Trophoblast cell (in vitro differentiated cells and primary cell): ENCODE results near the gene ZNF492.

ENCODE experiments used
- DNase-seq, 2 donors: peaks; one replicate each; pipeline ENCODE4 v3.0.0-alpha.2; 2016
- H2AFZ ChIP-seq: 2 replicates; pipeline ENCODE4 v1.6.1; 2013; ENCODE audit warnings: low read length, moderate library complexity, mild to moderate bottlenecking; ENCODE audit not compliant: insufficient read depth, poor library complexity
- H2AK5ac ChIP-seq: 2 replicates; pipeline ENCODE4 v1.6.1; 2013; ENCODE audit warnings: mild to moderate bottlenecking, low read length
- H2BK120ac ChIP-seq: 2 replicates; pipeline ENCODE4 v1.6.1; 2013; ENCODE audit warnings: low read length, mild to moderate bottlenecking, moderate library complexity; ENCODE audit not compliant: insufficient read depth, poor library complexity
- H2BK12ac ChIP-seq: 2 replicates; pipeline ENCODE4 v1.6.1; 2013; ENCODE audit warnings: mild to moderate bottlenecking, low read length, moderate library complexity
- H2BK5ac ChIP-seq: 2 replicates; pipeline ENCODE4 v1.6.1; 2013; ENCODE audit warnings: low read length, low read depth, moderate library complexity, mild to moderate bottlenecking; ENCODE audit not compliant: poor library complexity
- H3K14ac ChIP-seq: 2 replicates; pipeline ENCODE4 v1.6.1; 2013; ENCODE audit warnings: mild to moderate bottlenecking, low read length
- H3K18ac ChIP-seq: 2 replicates; pipeline ENCODE4 v1.6.1; 2013; ENCODE audit warnings: mild to moderate bottlenecking, low read length
- H3K23ac ChIP-seq: 2 replicates; pipeline ENCODE4 v1.6.1; 2013; ENCODE audit warnings: low read length
- H3K27ac ChIP-seq: 2 replicates; pipeline ENCODE4 v1.5.1; 2013; ENCODE audit warnings: low read depth, mild to moderate bottlenecking, inconsistent platforms, low read length, moderate library complexity
- H3K27me3 ChIP-seq: 2 replicates; pipeline ENCODE4 v1.6.1; 2013; ENCODE audit warnings: inconsistent platforms, mild to moderate bottlenecking, low read length, moderate library complexity; ENCODE audit not compliant: insufficient read depth
- H3K36me3 ChIP-seq, 2 experiments: 1 replicate in 1 of 2; 2 replicates in 1 of 2; pipeline ENCODE4 v1.6.1; 2013; ENCODE audit warnings: low read length in 2 of 2, mild to moderate bottlenecking in 2 of 2, moderate library complexity in 1 of 2; ENCODE audit not compliant: insufficient read depth in 2 of 2, control insufficient read depth in 1 of 2
- H3K4ac ChIP-seq: 2 replicates; pipeline ENCODE4 v1.6.1; 2013; ENCODE audit warnings: low read depth, mild to moderate bottlenecking, low read length, moderate library complexity
- H3K4me1 ChIP-seq, 2 experiments: 1 replicate in 1 of 2; 2 replicates in 1 of 2; pipeline ENCODE4 v1.6.1; 2013; ENCODE audit warnings: low read length in 2 of 2, mild to moderate bottlenecking in 2 of 2, moderate library complexity in 1 of 2; ENCODE audit not compliant: insufficient read depth in 2 of 2, control insufficient read depth in 1 of 2
- H3K4me2 ChIP-seq: 2 replicates; pipeline ENCODE4 v1.6.1; 2013; ENCODE audit warnings: inconsistent platforms, mild to moderate bottlenecking, low read length, moderate library complexity
- H3K4me3 ChIP-seq: 2 replicates; pipeline ENCODE4 v1.5.1; 2013; ENCODE audit warnings: mild to moderate bottlenecking, low read depth, low read length, inconsistent platforms
- H3K79me1 ChIP-seq: one replicate; pipeline ENCODE4 v1.6.1; 2013; ENCODE audit warnings: low read length
- H3K79me2 ChIP-seq: 2 replicates; pipeline ENCODE4 v1.6.1; 2013; ENCODE audit warnings: low read length, mild to moderate bottlenecking; ENCODE audit not compliant: control insufficient read depth, insufficient read depth, poor library complexity
- H3K9ac ChIP-seq: 2 replicates; pipeline ENCODE4 v1.6.1; 2013; ENCODE audit warnings: mild to moderate bottlenecking, low read length
- H3K9me3 ChIP-seq: 2 replicates; pipeline ENCODE4 v1.6.1; 2013; ENCODE audit warnings: low read depth, mild to moderate bottlenecking, control low read depth, inconsistent platforms, low read length; ENCODE audit not compliant: insufficient read depth
- H4K12ac ChIP-seq: 2 replicates; pipeline ENCODE4 v1.6.1; 2013; ENCODE audit warnings: low read depth, mild to moderate bottlenecking, low read length, moderate library complexity
- H4K8ac ChIP-seq: 2 replicates; pipeline ENCODE4 v1.6.1; 2013; ENCODE audit warnings: low read depth, mild to moderate bottlenecking, low read length, moderate library complexity
- H4K91ac ChIP-seq: one replicate; pipeline ENCODE4 v1.6.1; 2013; ENCODE audit warnings: low read depth, mild to moderate bottlenecking, low read length, moderate library complexity
- WGBS: extraction: QIAGEN DNeasy Blood & Tissue Kit; methylation state at CpG from one replicate; pipeline ENCODE4 v1.1.7; 2013; ENCODE audit warnings: missing lambda C conversion rate; ENCODE audit not compliant: insufficient read length, insufficient coverage; ENCODE audit errors: extremely low coverage; 5-methylcytosine and 5-hydroxymethylcytosine counted together

Gene ZNF492

GRCh38 chr19:22622901-22623840, 11.0 kb upstream of the ZNF492 start:
- Histone ChIP-seq H4K91ac (no peak overlapping the region), H3K23ac (no peak overlapping the region), H3K4me2 (no peak overlapping the region), H2BK12ac (no peak overlapping the region), H2BK5ac (no peak overlapping the region), H3K4ac (no peak overlapping the region), H2BK120ac (no peak overlapping the region), H2AFZ (no peak overlapping the region), H3K4me3 (no peak overlapping the region), H4K12ac (no peak overlapping the region), H3K79me2 (no peaks in the 10 kb centered on the region), H3K27ac (no peak overlapping the region), H3K4me1 (no peaks in the 10 kb centered on the region), H3K27me3 (no peaks in the 10 kb centered on the region), H3K79me1 (no peaks in the 10 kb centered on the region), H3K18ac (no peak overlapping the region), H2AK5ac (no peak overlapping the region), H3K36me3 (no peaks in the 10 kb centered on the region), H3K14ac (no peak overlapping the region), H4K8ac (no peak overlapping the region), H3K9ac (no peak overlapping the region), H3K9me3 (peaks cover 59% of the 10 kb centered on the region)
- no peak for DNase-seq
- WGBS = no CpG with 5 or more reads among the region's 71 CpGs

- no peak for DNase-seq
- no peak overlapping the region for H3K14ac ChIP-seq
- H3K9me3 ChIP-seq = peaks cover 60% of the 10 kb centered on the region
- no peak overlapping the region for H3K18ac ChIP-seq
- no peaks in the 10 kb centered on the region for H3K36me3 ChIP-seq
- H2BK5ac ChIP-seq = no peak overlapping the region
- no peak overlapping the region for H2BK12ac ChIP-seq
- H3K4me1 ChIP-seq = no peaks in the 10 kb centered on the region
- no CpG with 5 or more reads among the region's 16 CpGs for WGBS
- no peaks in the 10 kb centered on the region for H3K27me3 ChIP-seq
- H3K79me2 ChIP-seq = no peaks in the 10 kb centered on the region
- no peak overlapping the region for H3K4me3 ChIP-seq
- H3K4me2 ChIP-seq = no peak overlapping the region
- H3K4ac ChIP-seq = no peak overlapping the region
- H2BK120ac ChIP-seq = no peak overlapping the region
- no peak overlapping the region for H4K8ac ChIP-seq
- H3K27ac ChIP-seq = no peak overlapping the region
- no peaks in the 10 kb centered on the region for H3K79me1 ChIP-seq
- no peak overlapping the region for H2AK5ac ChIP-seq
- H4K91ac ChIP-seq = no peak overlapping the region
- no peak overlapping the region for H2AFZ ChIP-seq
- no peak overlapping the region for H3K23ac ChIP-seq
- no peak overlapping the region for H4K12ac ChIP-seq
- H3K9ac ChIP-seq = no peak overlapping the region
Measured at GRCh38 chr19:22623841-22624221, 10.3 kb upstream of the ZNF492 start.

GRCh38 chr19:22625266-22626035, 8.7 kb upstream of the ZNF492 start:
- no peak overlapping the region for H2AFZ ChIP-seq
- H3K9me3 ChIP-seq = peaks cover 56% of the 10 kb centered on the region
- H2BK120ac ChIP-seq = no peak overlapping the region
- no peaks in the 10 kb centered on the region for H3K4me1 ChIP-seq
- DNase-seq = no peak
- H3K18ac ChIP-seq = no peak overlapping the region
- WGBS = no CpG with 5 or more reads among the region's 8 CpGs
- H3K27me3 ChIP-seq = no peaks in the 10 kb centered on the region
- no peak overlapping the region for H3K27ac ChIP-seq
- H3K14ac ChIP-seq = no peak overlapping the region
- no peaks in the 10 kb centered on the region for H3K79me2 ChIP-seq
- H3K4ac ChIP-seq = no peak overlapping the region
- H4K12ac ChIP-seq = no peak overlapping the region
- no peak overlapping the region for H4K8ac ChIP-seq
- no peak overlapping the region for H2BK12ac ChIP-seq
- H3K4me2 ChIP-seq = no peak overlapping the region
- no peak overlapping the region for H3K4me3 ChIP-seq
- no peak overlapping the region for H4K91ac ChIP-seq
- no peak overlapping the region for H3K23ac ChIP-seq
- H3K79me1 ChIP-seq = no peaks in the 10 kb centered on the region
- H3K9ac ChIP-seq = no peak overlapping the region
- no peak overlapping the region for H2AK5ac ChIP-seq
- no peak overlapping the region for H2BK5ac ChIP-seq
- H3K36me3 ChIP-seq = no peaks in the 10 kb centered on the region

DNA sequence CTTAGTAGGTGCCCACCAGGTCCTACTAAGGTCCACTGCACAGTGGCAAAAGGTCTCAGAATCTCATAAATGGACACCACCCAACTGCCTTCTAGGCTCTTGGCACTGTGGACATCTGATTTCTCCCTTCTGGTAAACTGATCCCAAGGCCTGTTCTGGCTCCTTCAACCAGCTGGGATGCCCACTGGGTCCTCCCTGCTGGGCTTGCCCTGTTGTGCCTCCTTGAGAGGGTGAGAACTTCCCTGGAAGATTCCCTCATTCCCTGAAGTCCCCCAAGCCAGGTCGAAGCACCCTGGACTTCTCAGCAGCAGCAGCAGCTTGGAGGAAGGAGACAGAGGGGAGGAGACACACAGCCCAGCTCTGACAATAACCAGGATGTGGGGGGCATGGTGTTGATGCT, 6.6 kb upstream of the ZNF492 start:
- Histone ChIP-seq H2AFZ (no peak overlapping the region), H3K4ac (no peak overlapping the region), H3K79me1 (no peaks in the 10 kb centered on the region), H4K8ac (no peak overlapping the region), H2AK5ac (no peak overlapping the region), H3K4me3 (no peak overlapping the region), H3K4me2 (no peak overlapping the region), H2BK5ac (no peak overlapping the region), H2BK12ac (no peak overlapping the region), H3K14ac (no peak overlapping the region), H3K18ac (no peak overlapping the region), H3K27me3 (no peaks in the 10 kb centered on the region), H2BK120ac (no peak overlapping the region), H4K91ac (no peak overlapping the region), H3K4me1 (no peaks in the 10 kb centered on the region), H3K23ac (no peak overlapping the region), H3K79me2 (no peaks in the 10 kb centered on the region), H3K9ac (no peak overlapping the region), H3K9me3 (peaks cover 49% of the 10 kb centered on the region), H3K27ac (no peak overlapping the region), H4K12ac (no peak overlapping the region), H3K36me3 (no peaks in the 10 kb centered on the region)
- DNase-seq = no peak
- no CpG with 5 or more reads among the region's 1 CpG for WGBS
